Measurements from ENCODE around the gene PLD6.
"Not testable (repeated sequence)": the region's sequence is repeated elsewhere in the genome, so short reads cannot be mapped to it uniquely, and the experiment has no call there.

The PLD6 gene

DNA sequence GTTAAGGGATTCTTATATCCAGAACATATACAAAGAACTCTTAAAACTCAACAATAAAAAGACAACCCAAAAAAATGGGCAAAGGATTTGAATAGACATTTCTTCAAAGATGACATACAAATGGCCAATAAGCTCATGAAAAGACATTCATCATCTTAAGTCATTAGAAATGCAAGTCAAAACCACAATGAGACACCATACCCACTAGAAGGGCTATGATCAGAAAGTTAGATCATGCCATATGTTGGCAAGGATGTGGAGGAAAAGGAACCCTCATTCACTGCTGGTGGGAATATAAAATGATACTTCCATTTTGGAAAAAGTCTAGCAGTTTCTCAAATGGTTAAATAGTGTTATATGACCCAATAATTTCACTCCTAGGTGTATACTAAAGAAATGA is 9.4 kb downstream of the PLD6 start:
- no peak for DNase-seq

DNA sequence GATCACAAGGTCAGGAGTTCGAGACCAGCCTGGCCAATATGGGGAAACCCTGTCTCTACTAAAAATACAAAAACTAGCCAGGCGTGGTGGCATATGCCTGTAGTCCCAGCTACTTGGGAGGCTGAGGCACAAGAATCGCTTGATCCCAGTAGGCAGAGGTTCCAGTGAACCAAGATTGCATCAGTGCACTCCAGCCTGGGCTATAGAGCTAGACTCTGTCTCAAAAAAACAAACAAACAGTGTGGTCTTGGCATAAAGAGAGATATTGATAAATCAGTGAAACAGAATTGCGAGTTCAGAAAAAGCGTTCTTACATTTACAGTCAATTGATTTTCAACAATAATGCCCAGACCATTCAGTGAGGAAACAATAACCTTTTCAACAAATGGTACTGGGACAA is 10.7 kb downstream of the PLD6 start:
- DNase-seq = not testable (repeated sequence)

DNA sequence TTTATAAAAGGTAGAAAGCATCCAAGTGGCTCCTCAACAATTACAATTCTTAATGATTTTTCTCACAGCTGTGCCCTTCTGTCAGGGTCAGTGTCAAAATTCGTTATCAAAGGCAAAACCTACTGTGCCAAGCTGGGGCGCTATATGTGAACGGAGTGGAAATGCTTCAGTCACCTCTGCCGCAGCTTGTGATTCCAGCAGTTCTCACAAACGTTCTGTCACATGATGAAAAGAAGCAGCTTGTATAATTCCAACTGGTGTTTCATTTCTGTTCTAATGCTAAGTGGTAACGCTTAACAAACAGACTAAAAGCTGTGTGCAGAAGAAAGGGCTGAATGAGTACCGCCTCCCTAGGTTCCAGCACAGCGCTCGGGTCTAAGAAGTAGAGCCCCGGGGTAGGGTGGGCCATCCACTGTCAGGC is 14.2 kb downstream of the PLD6 start:
- DNase-seq = no peak

DNA sequence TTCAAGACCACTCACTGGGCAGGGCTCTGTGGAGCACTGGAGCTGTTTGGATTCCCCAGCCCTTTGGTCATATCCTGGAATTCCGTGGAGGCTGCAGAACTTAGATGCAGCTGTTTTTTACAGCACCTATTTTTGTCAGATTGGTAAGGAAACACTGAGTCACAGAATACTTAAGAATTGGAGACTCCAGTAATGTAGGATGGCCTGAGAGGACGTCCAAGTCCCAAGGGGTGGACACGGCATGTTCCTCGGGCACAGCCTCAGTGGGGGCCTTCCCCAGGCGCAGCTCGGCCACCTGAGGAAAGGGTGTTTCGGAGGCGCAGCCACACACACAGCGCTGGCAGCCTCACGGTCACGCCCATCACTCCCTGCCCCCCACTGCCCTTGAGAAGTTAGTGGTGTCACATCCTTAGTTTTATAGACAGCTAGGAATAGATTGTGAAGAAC is 14.8 kb downstream of the PLD6 start:
- no peak for DNase-seq

DNA sequence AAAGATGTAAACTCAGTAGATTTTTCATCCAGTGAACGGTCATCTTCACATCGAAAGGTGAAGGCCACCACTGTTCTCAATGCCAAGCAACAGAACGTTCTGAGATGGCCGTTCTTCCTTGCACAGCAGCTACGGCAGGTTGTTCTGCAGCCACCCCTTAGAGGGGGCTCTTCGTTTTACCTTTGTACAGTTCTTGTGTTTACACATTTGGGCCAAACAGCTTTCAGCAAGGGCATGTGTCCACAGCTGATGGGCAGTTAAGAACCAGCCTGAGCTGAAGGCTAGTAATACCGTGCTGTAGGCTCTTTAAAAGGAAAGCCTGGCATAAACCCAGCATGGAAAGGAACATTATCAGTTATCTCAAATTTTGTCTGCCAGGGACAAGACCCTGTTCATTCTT is 15.9 kb downstream of the PLD6 start:
- DNase-seq = no peak

DNA sequence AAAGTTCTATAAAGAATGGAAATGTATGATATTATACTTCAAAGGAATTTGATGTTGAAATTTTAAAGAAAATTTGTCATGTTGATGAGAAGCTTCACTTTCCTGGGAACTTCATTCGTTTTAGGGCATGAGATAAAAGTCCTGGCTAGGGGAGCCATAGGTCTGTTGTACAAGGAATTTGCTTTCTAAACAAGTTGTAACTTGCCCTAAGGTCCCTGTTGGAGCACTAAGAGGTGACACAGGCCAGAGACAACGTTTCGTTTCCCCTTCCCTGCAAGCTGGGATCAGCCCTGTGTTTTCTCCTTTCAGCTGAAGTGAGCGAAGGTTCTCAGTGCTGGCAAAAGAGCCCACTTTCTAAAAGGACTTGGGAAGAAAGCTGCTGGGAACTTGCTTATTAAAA is 16.6 kb downstream of the PLD6 start:
- DNase-seq = no peak

DNA sequence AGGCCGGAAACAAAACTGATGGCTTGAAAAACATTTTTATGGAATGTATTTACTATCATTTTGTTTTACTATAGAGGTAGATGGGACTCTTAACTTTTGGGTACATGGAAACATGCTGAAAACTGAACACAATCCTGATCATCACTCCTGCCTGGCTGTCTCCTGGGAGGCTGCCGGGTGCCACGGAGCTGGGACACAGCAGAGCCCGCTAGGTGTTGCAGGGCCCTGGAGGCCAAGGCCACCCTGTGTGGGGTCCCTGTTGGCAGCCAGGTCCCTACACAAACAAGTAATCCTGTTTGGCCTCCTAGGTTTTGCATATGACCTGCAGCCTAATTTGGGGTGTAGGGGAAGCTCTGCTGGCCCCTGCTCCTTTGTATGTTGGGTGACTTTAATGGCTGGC is 17.5 kb downstream of the PLD6 start:
- no peak for DNase-seq

DNA sequence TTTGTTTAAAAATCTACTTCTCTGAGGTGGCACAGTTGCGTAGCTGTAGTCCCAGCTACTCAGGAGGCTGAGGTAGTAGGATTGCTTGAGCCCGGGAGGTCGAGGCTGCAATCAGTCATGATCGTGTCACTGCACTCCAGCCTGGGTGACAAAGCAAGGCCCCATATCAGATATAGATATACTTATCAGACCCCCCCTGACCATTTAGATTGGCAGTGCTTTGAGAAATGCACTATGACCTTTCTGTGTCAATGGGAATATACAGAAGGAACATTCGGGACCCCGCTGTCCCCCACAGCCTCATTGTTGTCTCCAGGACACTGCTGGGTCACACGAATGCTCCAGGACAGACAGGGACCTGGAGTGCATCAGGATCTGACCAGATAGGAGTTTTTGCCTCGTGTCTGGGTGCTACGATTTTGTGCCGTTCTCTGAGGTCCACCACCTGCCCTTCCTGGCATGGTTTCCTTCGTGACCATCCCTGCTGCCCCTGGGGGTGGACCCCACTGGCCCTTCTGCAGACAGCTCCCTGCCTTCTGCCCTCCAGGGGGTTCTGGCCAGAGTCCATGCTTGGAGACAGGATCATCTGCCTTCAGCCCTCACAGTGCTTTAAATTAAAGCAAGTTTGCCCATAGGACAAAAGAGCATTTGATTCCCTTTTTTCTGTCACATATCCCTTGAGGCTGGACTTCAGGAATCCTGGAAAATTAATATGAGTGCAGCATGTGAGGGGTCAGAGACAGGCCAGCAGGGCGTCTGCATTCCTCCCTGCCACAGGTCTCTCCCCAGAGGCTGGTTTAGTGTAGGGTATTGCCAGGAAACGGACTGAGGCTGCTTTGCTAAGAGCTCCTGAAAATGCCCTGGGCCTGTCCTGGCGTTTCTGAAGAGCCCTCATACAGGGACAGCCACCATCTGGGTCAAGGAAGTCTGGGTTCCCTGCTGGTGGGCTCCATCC is 19.3 kb downstream of the PLD6 start:
- DNase-seq = no peak

DNA sequence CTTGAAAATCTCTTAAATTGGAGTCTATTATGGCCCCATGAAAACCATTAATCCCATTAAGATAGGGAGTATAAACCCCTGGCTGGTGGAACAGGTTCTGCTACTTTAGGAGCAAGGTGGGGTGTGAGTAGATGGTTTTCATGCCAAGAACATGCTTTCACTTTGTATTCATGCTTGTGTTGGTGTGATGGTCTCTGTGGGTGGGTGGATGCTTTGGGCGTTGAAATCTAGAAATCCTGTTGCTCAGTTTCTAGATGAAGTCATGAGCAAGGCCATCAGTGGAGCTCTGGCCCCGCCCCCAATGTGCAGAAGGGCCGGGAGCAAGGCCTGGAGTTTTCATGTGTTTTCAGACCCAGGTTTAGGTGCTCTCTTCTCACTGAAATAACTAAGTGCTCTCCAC is 20.1 kb downstream of the PLD6 start:
- DNase-seq = no peak

DNA sequence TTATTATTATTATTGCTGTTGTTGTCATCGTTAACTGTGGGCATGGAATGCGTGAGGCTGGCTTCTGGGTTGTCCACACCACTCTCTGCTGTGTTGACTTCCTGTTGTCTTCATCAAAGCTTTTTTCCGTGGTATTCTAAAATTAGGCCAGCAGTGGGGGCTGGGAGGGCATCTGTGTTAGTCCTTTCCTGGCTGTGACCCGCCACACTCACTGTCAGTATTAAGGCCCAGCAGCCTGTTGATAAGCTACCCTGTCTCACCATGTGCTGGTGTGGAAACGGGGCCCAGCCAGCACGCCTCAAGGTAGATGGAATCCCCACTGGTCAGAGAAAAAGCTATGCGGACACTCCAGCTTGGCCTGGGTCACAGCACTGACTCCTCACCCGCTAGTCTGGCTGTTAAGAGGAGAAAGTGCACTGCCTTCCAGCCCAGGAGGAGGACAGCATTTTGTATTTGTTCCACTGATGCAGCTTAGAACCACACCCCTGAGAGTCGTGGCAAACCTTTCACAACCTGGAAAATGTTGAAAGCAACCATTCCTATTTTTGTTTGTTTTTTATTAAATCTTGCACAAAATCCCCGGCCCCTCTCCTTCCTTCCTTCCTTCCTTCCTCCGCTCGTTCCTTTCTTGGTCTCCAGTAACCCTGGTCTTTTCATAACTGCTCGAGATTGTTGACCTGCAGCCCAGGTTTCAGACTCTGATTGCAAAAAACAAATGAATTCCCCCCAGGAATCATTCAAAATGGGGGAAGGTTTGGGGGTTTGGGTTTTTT is 21.0 kb downstream of the PLD6 start:
- DNase-seq = not testable (repeated sequence)

DNA sequence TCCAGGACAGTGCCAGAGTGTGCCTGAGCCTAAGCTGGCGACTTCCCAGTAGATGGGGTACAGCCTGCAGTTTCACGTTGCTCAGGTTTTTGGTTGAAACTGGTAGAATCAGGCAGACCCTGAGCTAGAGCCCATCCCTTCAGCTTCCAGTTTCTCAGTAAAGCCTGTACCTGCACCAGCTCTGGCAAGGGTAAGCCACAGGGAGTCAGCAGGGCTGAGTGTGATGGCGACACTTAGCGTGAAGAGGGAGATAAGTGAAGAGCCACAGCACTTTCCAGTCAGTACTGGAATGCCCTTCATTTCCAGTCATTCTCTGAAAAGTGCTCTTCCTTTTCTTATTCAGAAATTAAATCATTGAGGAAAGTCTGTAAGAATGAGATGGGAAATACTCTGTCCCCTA is 22.4 kb downstream of the PLD6 start:
- DNase-seq = no peak

DNA sequence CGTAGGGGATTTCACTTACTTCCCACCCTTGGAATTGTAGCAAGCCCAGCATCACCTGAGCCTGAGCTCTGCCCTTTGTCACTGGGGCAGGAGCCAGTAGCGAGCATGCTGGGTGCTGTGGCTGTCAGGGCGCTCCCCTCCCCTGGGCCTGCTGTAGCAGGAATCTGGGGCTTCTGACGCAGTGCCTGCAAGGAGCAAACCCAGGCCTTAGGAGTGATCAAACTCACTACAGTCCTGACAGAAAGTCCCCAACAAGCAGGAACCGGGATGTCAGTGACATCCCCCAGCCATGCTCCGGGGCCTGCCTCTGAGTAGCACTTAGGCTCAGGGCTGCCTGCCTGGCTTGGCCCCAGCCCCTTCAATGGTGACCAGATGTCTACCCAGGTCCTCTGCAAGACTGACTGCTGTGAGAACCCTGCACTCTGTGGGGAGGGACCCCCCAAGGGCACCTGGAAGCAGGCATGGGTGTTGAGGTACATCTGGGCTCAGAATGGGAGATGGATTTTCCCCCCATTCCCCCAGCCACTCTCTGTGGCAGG is 23.5 kb downstream of the PLD6 start:
- no peak for DNase-seq

DNA sequence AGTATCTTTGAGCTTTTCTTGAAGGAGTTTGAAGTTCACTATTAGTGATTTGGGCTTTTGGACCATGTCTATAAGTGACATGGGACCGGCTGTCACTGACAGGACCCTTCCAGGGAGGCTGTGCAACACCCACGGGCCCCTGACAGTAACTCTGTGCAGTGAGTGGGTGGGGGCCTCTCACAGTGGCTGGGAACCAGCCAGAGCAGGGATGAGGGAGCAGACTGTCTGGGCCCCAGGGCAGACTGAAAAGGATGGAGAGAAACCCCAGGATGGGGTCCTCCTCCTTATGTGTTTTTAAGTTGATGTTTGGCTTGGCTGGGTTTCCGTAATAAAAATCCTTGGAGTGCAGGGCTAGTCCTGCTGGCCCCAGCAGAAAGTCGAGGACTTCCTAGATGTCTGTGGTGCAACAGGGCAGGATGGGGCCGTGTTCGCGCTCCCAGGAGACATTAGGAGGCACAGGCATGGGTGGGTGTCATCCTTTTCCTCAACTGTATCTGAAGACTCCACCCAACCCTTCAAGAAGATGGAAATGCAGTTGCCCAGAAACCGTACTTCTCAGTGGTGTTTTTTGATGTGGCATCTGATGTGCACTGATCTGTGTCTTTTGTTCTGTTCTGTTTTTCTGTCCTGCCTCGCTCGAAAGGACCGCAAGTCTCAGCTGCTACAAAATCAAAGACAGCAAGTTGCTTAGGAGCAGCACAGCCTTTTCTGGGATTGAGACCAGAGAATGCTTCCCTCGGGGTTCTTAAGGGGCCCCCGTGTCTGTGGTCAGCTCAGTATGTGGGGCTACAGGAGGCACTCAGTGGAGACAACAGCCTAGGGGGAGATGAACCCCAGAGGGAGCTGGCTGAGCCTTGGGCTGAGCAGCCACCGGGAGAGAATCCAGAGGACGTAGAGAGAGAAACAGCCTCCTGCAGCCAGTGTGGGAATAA is 24.2 kb downstream of the PLD6 start:
- no peak for DNase-seq

DNA sequence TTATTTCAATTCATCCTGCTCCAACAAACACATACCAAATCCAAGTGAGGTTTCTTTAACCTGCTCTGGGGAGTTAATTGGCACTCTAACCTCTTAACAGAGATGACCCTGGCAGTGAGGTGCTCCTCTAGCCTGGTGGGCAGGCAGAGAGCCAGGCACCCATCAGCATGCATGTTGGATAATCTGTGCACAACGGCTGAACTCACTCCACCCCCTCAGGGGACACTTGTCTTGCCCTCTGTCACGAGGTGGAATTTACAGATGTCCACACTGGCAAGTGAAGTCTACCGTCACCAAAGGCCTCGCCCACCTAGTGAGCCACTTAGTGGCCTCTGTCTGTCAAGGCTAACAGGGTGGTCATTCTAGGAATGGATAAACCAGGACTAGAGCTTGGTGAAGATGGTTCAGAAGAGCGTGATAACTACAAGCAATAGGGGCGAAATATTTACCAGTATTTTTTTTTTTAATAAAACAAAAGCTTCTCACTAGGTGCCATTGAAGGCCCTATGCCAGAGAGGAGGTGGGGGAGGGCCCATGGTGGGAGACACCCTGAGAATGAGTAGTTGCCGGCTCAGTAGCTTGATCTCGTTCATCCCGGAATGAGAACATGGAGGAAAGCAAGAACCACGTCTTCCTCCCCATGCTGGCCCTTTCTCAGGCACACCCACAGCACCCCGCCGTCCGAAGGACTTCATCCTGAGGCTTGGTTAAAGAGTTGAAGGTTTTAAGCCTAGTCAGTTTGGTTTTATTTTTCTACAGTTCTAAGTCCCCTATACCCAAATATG is 25.2 kb downstream of the PLD6 start:
- DNase-seq = no peak

DNA sequence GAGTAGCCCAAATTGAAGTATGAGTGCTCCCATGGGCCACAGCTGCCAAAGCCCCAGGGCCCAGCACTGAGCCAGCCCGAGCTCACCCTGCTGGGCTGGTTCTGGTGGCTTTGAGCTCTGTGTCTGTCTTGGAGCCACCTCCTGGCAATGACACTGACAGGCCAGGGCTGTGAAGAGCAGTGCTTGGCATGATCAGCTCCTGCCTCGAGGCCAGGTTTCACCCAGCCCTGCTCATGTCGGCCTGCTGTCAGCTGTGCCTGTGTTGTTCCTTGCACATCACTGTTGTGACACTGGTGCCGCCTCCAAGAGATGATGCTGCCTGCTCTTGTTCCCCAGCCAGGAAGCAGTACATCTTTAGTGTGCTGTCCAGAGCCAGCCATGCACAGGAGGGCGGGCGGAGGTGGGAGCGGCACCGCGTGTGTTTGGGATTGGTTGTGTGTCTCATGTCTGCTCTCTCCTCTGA is 26.0 kb downstream of the PLD6 start:
- no peak for DNase-seq

DNA sequence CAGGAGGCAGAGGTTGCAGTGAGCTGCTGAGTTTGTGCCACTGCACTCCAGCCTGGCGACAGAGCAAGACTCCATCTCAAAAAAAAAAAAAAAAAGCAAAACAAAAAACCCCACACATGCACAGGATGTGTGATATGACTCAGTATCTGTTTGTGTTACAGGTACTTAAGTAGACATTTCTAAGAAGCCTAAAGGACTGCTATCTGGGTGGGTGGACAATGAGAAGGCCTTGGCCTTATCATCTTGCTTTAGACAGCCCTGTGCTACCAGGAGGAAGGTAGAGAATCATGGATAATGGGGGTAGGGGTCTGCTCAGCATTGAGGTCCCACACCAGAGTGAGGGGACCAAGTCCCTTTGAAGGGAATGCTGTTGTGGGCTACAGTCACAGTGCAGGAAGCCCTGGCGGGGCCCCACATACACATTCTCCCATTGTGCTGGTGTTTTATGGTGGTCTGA is 26.7 kb downstream of the PLD6 start:
- DNase-seq = no peak

DNA sequence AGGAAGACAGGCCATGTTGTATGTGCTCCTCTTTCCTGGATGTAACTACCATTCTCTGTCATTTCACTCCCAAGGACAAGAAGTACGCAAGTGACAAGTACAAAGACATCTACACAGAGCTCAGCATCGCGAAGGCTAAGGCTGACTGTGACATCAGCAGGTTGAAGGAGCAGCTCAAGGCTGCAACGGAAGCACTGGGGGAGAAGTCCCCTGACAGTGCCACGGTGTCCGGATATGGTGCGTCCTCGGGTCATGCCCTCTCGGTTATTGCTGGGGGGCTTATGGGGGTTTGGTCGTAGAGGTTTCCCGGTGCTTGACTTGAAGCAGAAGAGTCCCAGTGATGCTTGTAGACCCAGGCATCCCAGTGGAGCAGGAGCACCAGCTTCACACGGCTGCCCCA is 29.0 kb downstream of the PLD6 start:
- DNase-seq = no peak

DNA sequence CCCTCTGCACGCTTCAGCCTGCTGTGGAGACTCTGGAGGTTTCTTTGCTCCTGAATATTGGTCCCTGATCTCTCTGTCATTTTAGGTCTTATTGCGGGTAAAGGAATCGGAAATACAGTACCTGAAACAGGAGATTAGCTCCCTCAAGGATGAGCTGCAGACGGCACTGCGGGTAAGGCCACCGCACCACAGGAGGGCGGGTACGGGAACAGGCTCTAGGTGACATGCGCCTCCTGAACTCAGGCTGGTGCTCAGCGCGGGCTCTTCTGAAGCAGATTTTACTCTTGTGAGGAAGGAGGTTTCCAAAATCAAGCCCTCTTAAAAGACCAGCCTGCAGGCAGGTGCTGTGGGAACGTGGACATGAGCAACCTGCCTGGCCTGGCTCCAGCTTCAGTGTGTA is 29.8 kb downstream of the PLD6 start:
- DNase-seq = no peak

DNA sequence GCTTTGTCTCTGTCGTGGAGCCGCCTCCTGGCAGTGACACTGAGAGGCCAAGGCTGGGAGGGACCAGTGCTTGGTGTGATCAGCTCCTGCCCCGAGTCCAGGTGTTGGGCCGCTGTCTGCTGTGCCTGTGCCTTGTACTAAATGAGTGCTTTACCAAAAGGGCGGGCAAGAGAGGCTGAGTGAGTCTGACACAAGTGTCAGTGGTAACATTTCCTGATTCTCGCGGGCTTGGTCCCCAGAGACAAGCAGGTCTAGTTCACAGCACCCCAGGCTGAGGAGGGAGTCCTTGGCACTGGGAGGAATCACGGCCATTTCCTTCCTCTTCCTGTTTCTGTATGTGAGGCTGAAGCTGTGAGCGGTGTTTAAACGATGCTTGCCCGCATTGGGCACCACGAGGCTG is 30.2 kb downstream of the PLD6 start:
- no peak for DNase-seq

DNA sequence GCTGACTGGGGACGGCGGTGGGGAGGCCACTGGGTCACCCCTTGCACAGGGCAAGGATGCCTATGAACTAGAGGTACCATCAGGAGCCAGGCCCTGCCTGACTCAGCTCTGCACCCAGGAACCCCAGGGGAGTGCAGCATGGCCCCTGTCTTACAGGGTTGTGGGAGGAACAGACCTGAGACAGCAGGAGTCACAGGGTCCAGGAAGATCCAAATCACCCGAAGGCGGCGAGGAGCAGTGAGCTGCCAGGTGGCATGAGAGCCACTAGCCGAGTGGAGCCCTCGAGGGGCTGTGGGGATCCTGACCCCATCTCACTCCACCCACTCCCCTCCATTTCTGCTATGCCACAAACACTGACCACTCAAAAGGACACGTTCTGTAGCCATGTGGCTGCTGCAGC is 30.8 kb downstream of the PLD6 start:
- DNase-seq = no peak

DNA sequence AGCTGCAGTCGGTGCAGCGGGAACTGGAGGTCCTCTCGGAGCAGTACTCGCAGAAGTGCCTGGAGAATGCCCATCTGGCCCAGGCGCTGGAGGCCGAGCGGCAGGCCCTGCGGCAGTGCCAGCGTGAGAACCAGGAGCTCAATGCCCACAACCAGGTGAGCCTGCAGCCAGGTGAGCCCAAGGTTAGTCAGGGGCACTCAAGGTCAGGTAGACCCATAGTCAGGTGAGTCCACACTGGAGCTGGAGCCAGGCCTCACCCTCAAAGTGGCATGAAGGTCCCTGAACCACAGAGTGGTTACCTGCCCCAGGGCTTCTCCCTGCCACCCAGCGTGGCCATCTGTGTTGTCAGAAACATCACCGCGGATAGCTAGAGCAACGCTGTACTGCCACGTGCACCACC is 32.2 kb downstream of the PLD6 start:
- no peak for DNase-seq

DNA sequence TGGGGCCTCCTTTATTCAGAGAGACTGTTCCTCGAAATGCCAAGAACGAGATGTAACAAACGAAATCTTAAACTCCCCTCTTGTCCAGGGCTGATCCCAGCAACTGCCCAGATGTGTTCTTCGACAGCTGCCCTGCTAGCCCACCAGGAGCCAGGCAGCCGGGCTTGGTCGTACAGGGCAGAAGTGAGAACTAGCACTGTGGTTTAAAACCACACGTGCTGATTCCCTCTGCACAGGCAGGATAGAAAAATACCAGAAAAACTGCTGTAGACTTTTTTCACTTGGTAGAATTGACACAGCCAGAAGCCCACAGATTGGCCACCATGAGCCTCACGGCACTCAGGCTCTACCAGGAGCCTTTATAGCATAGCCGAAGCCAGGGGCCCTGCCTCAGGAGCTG is 33.1 kb downstream of the PLD6 start:
- DNase-seq = no peak

All from NCI-H187 treated with DMSO at 0.1 percent for 48 hours (cell line).